ENCODE measurements around the gene AQP2.
"Not testable (repeated sequence)": the region's sequence is repeated elsewhere in the genome, so short reads cannot be mapped to it uniquely, and the experiment has no call there.

The AQP2 gene

GRCh38 chr12:49987625-49988303 lies 37.2 kb downstream of the AQP2 start:
- peak; percentile 10 for DNase-seq (ENCODE audit: low read depth, low spot score)

GRCh38 chr12:49989400-49989799 lies 38.9 kb downstream of the AQP2 start:
- not testable (repeated sequence) for DNase-seq (ENCODE audit: low read depth, low spot score)

GRCh38 chr12:49990273-49990672 lies 39.7 kb downstream of the AQP2 start:
- no peak for DNase-seq (ENCODE audit: low read depth, low spot score)

- no peak for DNase-seq (ENCODE audit: low read depth, low spot score)
Measured at GRCh38 chr12:49998453-49998852, 47.9 kb downstream of the AQP2 start.

GRCh38 chr12:50003595-50003994 lies 53.1 kb downstream of the AQP2 start:
- no peak for DNase-seq (ENCODE audit: low read depth, low spot score)

GRCh38 chr12:50004696-50005095 lies 54.2 kb downstream of the AQP2 start:
- DNase-seq (ENCODE audit: low read depth, low spot score), result no peak

GRCh38 chr12:50005175-50005574 lies 54.6 kb downstream of the AQP2 start:
- no peak for DNase-seq (ENCODE audit: low read depth, low spot score)

- no peak for DNase-seq (ENCODE audit: low read depth, low spot score)
Measured at GRCh38 chr12:50006280-50006679, 55.7 kb downstream of the AQP2 start.

- DNase-seq (ENCODE audit: low read depth, low spot score), result no peak
Measured at GRCh38 chr12:50006754-50007442, 56.4 kb downstream of the AQP2 start.

Data from smooth muscle cell of the brain vasculature (primary cell).